Thyroid gland (tissue), 4 donors: ENCODE results near the gene RPS6KB2. TPM values are rescaled to one million over a fixed set of nuclear protein-coding genes. Genes with fewer than 3 reads are reported as not detected.

Experiments
- DNase-seq, 2 donors: peaks; one replicate each; pipeline ENCODE4 v3.0.0-alpha.2; 2019
- H3K27ac ChIP-seq, 3 donors: fragments of 200-600 bp; sonication (generic); 1 replicate in 2 of 3; 2 replicates in 1 of 3; pipeline ENCODE4 v1.5.1; 2016 to 2019; ENCODE audit warnings: mild to moderate bottlenecking in 1 of 3, moderate library complexity in 1 of 3
- H3K27me3 ChIP-seq: fragments of 200-600 bp; sonication (generic); one replicate; pipeline ENCODE4 v1.5.1; 2019
- H3K36me3 ChIP-seq, 2 donors: fragments of 200-600 bp; sonication (generic); one replicate each; pipeline ENCODE4 v1.5.1; 2016 to 2019
- H3K4me1 ChIP-seq, 2 donors: fragments of 200-600 bp; sonication (generic); one replicate each; pipeline ENCODE4 v1.5.1; 2017 to 2019
- H3K4me3 ChIP-seq, 3 donors: fragments of 200-600 bp; sonication (generic); replicated peaks in 1 of 3; 1 replicate in 2 of 3; 2 replicates in 1 of 3; pipeline ENCODE4 v1.5.1; 2016; ENCODE audit warnings: mild to moderate bottlenecking in 1 of 3
- H3K9me3 ChIP-seq: fragments of 200-600 bp; sonication (generic); one replicate; pipeline ENCODE4 v1.5.1; 2017
- CTCF ChIP-seq, 6 experiments: fragments of 200-600 bp in 3 of 6; fragments of 450-650 bp in 3 of 6; sonication (generic) in 3 of 6; IDR thresholded peaks; one replicate each; pipeline ENCODE4 v1.5.1; 2016 to 2019; ENCODE audit warnings: antibody characterized with exemption in 6 of 6, mild to moderate bottlenecking in 2 of 6, inconsistent platforms in 1 of 6, moderate library complexity in 1 of 6
- POLR2A ChIP-seq, 2 donors: fragments of 450-650 bp; IDR thresholded peaks; one replicate each; pipeline ENCODE4 v1.6.1; 2017; ENCODE audit warnings: antibody characterized with exemption in 2 of 2, mild to moderate bottlenecking in 2 of 2, moderate library complexity in 1 of 2
- WGBS, 2 donors: methylation state at CpG; one replicate each; pipeline ENCODE4 v1.1.5; 2017; 5-methylcytosine and 5-hydroxymethylcytosine counted together
- intact Hi-C: fragments of 100-400 bp; cut with DNase I; formaldehyde crosslinking; loops from one replicate; pipeline ENCODE4 v1.15.1; 2023
- total RNA-seq, 4 donors: library from RNA; depleted of rRNA; stranded (reverse); fragments of >200 nt; gene quantifications; one replicate each; pipeline ENCODE4 v1.2.3, GENCODE V29; 2016

Gene RPS6KB2
- total RNA-seq, 4 donors from 2014 or later: 44.1 to 102 (median 62.2) TPM

- WGBS, 2 donors: 0 to 8% methylated on average over 6 to 16 of the region's 67 CpGs
- Histone ChIP-seq H3K4me3 (peak within 1 kb of the TSS in 1 of 3 donors; percentile 35), H3K4me1 (peaks cover 16 to 78% of the 10 kb centered on the region in 2 donors), H3K27me3 (no peaks in the 10 kb centered on the region), H3K27ac (peak within 1 kb of the TSS; percentile 43 to 75 (median 44)), H3K9me3 (no peaks in the 10 kb centered on the region), H3K36me3 (no peaks in the 10 kb centered on the region)
- TF ChIP-seq POLR2A (IDR thresholded peaks at IDR 0.05) (peak in 1 of 2 donors; percentile 20), CTCF (IDR thresholded peaks at IDR 0.05) (no peak)
- DNase-seq: peak; percentile 54 to 65
- intact Hi-C loops: no loop called here
Measured at GRCh38 chr11:67415501-67416304, 12.6 kb upstream of the RPS6KB2 start, which contains the start of gene CARNS1. TSS of gene CARNS1 (plus strand) at chr11:67415678. CDS start at chr11:67416200, 522 bp downstream.

DNA sequence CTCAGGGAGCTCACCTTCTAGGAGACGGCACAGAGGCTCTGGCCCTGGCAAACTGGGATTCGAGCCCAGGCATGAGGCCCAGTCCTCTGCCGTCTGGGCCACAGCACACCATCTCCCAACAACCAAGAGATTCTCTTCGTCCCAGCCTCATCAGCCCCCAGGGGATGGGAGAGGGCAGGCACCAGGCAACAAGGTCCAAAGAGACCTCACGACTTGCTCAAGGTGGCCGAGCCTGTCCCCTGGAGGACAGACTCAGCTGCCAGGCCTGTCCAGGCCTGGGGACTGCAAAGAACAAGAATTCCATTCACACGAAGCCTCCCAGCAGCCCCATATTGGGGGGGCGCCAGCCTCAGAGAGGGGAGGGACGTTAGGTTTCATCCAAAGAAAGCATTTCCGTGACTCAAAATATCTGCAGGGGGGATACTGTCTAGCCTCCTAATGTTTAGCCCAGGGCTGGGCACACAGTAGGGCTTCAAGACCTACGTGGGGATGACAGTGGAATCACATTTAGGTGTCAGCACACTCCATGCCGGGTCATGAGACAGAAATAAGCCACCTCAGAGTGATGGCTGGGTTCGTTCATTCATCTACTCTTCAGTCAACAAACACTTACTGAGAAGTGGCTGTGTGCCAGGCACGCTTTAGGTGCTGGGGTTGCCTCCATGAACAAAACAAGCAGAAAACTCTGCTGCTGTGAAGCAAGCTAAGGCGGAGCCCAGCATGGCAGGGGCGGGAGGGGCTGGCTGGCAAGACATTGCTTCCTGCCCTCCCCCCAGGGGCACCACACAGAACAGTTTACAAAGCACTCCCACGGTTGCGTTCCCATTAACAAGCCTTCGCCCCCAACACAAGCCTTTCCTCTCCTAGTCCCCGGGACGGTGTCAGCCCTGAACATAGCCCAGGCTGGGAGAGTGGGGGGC, 11.6 kb upstream of the RPS6KB2 start:
- no peaks in the 10 kb centered on the region for H3K36me3 ChIP-seq
- DNase-seq: peak; percentile 68
- peaks cover 16 to 74% of the 10 kb centered on the region in 2 donors for H3K4me1 ChIP-seq
- TF ChIP-seq CTCF (IDR thresholded peaks at IDR 0.05) (no peak), POLR2A (IDR thresholded peaks at IDR 0.05) (no peak)
- no peak overlapping the region for H3K4me3 ChIP-seq
- WGBS, 2 donors: 47 to 50% methylated on average over 17 to 21 of the region's 21 CpGs
- intact Hi-C loops: no loop called here
- peak overlapping the region in 2 of 3 donors; percentile 43 to 75 for H3K27ac ChIP-seq
- no peaks in the 10 kb centered on the region for H3K9me3 ChIP-seq
- H3K27me3 ChIP-seq: no peaks in the 10 kb centered on the region

GRCh38 chr11:67417425-67417824, 10.9 kb upstream of the RPS6KB2 start:
- WGBS, 2 donors: 79 to 96% methylated on average over 2 to 3 of the region's 12 CpGs
- Histone ChIP-seq H3K27ac (peak overlapping the region in 1 of 3 donors; percentile 45), H3K4me3 (no peak overlapping the region), H3K9me3 (no peaks in the 10 kb centered on the region), H3K36me3 (no peaks in the 10 kb centered on the region), H3K27me3 (no peaks in the 10 kb centered on the region), H3K4me1 (peaks cover 16 to 67% of the 10 kb centered on the region in 2 donors)
- intact Hi-C loops: no loop called here
- no peak for TF ChIP-seq CTCF (IDR thresholded peaks at IDR 0.05)
- TF ChIP-seq POLR2A (IDR thresholded peaks at IDR 0.05): no peak
- no peak for DNase-seq

DNA sequence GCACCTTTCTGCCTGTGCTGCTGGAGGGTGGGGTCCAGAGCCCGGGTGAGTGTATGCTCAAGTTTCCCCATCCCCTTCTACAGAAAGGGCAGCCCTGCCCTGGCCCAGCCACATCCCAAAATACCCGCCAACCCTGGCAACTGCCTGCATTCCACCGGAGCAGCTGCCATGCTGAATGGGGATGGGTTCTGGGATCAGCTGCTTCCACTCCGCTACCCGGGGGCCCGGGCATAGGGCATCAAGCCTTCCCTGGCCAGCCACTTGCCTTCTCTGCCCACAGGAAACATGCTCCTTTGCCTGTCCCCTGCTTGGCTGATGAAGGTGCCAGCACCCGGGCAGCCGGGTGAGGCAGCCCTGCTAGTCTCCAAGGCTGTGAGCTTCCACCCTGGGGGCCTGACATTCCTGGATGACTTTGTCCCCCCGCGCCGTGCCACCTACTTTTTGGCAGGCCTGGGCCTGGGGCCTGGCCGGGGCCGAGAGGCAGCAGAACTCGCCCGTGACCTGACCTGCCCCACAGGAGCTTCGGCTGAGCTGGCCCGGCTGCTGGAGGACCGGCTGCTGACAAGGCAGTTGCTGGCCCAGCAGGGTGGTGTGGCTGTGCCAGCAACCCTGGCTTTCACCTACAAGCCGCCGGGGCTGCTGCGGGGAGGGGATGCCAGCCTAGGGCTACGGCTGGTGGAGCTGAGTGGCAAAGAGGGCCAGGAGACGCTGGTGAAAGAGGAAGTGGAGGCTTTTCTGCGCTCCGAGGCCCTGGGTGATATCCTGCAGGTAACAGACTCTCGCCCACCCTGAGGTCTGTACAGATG, 9.6 kb upstream of the RPS6KB2 start:
- peak; percentile 54 to 71 for DNase-seq
- H3K27me3 ChIP-seq: no peaks in the 10 kb centered on the region
- H3K4me3 ChIP-seq: no peak overlapping the region
- intact Hi-C loops: no loop called here
- no peaks in the 10 kb centered on the region for H3K36me3 ChIP-seq
- H3K9me3 ChIP-seq: no peaks in the 10 kb centered on the region
- H3K27ac ChIP-seq: peak overlapping the region in 1 of 3 donors; percentile 44
- H3K4me1 ChIP-seq: peaks cover 16 to 62% of the 10 kb centered on the region in 2 donors
- TF ChIP-seq POLR2A (IDR thresholded peaks at IDR 0.05): no peak
- no peak for TF ChIP-seq CTCF (IDR thresholded peaks at IDR 0.05)
- WGBS, 2 donors: 63 to 81% methylated on average over 13 to 16 of the region's 26 CpGs
